OCI-LY1 (cell line): ENCODE data around the gene COL23A1.

Experiments used
- EZH2 ChIP-seq: fragments of 200-600 bp; sonication (generic), shearing (Covaris generic); IDR thresholded peaks from 2 replicates; pipeline ENCODE4 v1.8.0; 2017; ENCODE audit warnings: borderline replicate concordance, mixed run types, mild to moderate bottlenecking, antibody characterized with exemption, low read length, moderate library complexity, mixed read lengths
- TF ChIP-seq, protein P1 (sequence below): fragments of 200-600 bp; sonication (generic), shearing (Covaris generic); IDR thresholded peaks from 2 replicates; pipeline ENCODE4 v1.5.1; 2017; ENCODE audit warnings: mild to moderate bottlenecking, antibody characterized with exemption, low read length, moderate library complexity, mixed read lengths

DNA sequence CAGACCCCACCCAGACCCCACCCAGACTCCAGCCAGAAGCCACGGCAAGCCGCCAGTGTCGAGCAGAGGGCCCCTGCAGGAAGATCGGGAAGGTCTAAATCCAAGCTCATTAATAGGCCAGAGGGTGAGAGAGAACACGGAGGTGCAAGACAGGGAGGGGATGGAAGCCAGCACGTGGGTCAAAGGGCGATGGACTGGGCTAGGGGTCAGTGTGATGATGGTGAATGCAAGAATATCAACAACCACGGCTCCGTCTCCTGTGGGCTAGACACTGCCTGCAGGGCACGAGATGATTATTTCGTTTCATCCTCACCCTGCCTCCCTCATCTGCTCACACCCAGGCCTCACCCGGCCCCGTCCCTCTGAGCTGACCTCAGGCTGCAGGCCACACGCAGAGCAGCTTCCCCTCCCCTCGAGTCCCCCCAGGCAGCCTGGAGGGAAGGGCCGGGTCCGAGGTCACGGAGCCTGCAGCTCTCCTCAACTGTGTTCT is 122.0 kb downstream of the COL23A1 start:
- TF ChIP-seq, protein P1, sequence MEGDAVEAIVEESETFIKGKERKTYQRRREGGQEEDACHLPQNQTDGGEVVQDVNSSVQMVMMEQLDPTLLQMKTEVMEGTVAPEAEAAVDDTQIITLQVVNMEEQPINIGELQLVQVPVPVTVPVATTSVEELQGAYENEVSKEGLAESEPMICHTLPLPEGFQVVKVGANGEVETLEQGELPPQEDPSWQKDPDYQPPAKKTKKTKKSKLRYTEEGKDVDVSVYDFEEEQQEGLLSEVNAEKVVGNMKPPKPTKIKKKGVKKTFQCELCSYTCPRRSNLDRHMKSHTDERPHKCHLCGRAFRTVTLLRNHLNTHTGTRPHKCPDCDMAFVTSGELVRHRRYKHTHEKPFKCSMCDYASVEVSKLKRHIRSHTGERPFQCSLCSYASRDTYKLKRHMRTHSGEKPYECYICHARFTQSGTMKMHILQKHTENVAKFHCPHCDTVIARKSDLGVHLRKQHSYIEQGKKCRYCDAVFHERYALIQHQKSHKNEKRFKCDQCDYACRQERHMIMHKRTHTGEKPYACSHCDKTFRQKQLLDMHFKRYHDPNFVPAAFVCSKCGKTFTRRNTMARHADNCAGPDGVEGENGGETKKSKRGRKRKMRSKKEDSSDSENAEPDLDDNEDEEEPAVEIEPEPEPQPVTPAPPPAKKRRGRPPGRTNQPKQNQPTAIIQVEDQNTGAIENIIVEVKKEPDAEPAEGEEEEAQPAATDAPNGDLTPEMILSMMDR, result no peak
- TF ChIP-seq EZH2, result no peak
